T follicular helper cell (primary cell): ENCODE data around the gene SLC25A23.

ENCODE experiments used
- DNase-seq: peaks from one replicate; pipeline ENCODE4 v3.0.0-alpha.2; 2020; ENCODE audit warnings: low read depth

Gene SLC25A23

GRCh38 chr19:6481541-6482342 lies 22.1 kb upstream of the SLC25A23 start, which contains the start of gene DENND1C:
TSS of gene DENND1C (minus strand) at chr19:6481787. CDS start at chr19:6481695, 92 bp downstream.
- DNase-seq, result peak; percentile 37

GRCh38 chr19:6480848-6481415 lies 21.3 kb upstream of the SLC25A23 start:
- DNase-seq, result no peak

- DNase-seq, result no peak
Measured at GRCh38 chr19:6479836-6480398, 20.3 kb upstream of the SLC25A23 start.

DNA sequence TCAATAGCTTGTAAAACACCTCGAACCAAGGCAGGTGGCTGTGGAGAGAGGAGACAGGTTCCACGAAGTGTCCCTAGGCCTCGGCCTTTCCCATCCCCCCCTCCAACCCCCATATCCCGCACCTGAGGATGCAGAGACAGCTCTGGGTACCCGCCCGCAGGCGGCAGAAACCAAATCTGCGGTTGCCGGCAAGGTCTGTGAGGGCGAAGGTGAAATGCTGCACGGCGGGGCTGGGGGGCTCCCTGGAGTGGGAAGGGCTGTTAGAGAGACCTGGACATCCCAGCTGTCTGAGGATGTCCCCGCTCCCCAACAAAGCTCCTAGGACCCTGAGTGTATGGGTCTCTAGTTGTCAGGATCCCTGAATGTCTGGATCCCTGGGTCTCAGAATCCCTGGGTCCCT lies 19.2 kb upstream of the SLC25A23 start:
- DNase-seq, result no peak

- DNase-seq, result no peak
Measured at GRCh38 chr19:6476896-6477431, 17.4 kb upstream of the SLC25A23 start.

DNA sequence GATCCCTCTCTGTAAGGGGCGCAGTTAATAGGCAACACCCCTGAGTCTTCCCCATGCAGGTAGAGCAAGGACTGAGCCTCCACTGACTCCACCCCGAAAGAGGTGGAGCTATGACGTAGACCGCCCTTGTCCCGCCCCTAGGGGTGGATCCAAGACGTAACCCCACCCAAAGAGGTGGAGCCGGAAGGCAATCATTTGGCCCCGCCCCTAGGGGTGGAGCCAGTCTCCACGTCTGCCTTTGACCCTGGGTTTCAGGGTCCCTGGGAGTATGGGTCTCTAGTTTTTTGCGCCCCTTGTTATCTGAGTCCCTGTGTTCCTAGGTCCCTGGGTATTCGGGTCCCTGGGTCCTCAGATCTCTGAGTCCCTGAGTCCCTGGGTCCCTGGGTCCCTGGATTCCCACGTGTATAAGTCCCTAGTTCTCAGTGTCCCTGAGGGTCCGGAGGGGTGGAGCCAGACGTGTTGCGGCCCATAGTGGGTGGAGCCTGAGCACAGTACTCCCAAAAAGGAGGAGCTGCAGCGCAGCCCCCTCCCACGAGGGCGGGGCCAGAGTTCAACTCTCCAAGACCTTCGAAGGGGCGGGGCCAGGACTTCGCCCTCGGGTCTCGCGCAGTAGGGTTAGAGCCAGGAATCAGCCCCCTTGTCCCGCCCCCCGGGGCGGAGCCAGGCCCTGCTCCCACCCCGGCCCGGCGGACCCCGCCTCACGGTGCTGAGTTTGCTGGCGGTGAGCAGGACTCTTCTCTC lies 16.7 kb upstream of the SLC25A23 start:
- peak; percentile 66 for DNase-seq

DNA sequence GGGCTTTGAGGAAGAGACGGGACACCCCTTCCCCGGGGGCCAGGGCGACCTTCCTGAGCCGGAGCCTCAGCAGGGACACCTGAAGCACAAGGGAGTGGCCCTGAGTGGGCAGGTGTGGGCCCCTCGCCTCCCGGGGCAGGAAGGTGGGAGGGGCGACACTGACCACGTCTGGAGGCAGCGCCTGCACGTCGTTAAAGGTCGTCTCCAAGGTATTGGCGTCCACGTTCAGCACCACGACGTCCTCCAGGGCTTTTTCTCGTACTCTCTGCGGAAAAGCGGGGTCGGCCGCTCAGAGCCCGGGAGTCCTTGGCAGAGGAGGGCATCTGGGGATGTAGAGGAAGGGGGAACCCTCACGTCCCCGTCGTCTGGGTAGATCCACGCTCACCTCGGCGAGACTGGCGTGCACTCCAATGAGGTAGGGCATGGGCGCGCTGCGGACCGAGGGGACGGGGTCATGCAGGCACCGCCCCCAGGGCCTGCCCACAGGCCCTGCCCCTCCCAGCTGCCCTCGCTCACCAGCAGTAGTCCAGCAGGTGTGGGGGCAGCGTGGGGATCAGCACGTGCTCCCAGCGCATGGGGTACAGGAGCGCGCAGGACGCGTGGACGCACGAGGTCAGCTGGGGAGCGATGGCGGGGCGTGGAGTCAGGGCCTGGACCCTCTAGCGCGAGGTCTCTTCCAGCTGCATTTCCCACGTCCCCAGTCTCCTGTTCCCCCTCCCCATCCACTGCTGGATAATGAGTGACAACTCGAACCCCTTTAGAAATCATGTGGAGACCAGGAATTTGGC lies 15.9 kb upstream of the SLC25A23 start:
- no peak for DNase-seq

- no peak for DNase-seq
Measured at GRCh38 chr19:6473647-6474046, 14.1 kb upstream of the SLC25A23 start.

- no peak for DNase-seq
Measured at GRCh38 chr19:6472713-6473112, 13.1 kb upstream of the SLC25A23 start.

GRCh38 chr19:6471076-6471475 lies 11.5 kb upstream of the SLC25A23 start:
- no peak for DNase-seq

DNA sequence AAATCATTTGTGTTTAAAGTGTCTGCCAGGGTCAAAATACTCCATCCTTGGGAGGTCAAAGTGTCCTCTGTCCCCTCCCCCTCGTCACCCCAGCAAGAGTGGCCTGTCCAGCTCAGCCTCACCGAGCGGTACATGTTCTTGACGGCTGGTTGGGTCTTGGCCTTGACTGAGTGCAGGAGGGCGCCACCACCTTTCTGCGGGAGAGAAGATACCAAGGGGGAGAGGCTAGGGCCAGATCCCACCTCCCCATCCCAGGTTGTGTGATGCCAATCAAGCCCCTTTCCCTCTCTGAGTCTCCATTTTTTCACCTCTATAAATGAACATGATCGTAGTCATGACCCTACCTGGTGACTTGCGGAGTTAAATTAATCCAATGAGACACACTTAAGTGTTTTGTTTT lies 10.6 kb upstream of the SLC25A23 start:
- no peak for DNase-seq

DNA sequence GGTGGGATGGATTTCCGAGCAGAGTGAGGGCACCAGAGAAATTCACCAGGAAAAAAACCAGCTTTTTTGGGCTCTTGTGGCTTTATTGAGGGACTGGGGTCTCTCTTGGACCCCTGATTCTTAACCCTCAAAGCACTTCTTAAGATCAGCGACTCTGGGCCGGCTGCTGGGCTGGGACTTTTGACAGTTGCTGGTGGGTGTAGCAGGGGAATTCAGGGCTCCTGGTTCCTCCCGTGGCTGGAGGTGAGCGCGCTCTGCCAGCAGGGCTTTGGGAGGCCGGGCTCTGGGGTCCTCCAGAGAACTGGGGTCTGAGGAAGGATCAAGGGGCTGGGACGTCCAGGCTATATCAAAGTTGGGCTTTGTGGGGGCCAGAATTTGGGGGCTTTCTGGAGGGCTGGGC lies 7.8 kb upstream of the SLC25A23 start:
- no peak for DNase-seq

GRCh38 chr19:6466526-6467248 lies 7.1 kb upstream of the SLC25A23 start:
- no peak for DNase-seq

GRCh38 chr19:6465663-6466062 lies 6.1 kb upstream of the SLC25A23 start:
- DNase-seq, result no peak

GRCh38 chr19:6465006-6465405 lies 5.4 kb upstream of the SLC25A23 start:
- DNase-seq, result no peak

DNA sequence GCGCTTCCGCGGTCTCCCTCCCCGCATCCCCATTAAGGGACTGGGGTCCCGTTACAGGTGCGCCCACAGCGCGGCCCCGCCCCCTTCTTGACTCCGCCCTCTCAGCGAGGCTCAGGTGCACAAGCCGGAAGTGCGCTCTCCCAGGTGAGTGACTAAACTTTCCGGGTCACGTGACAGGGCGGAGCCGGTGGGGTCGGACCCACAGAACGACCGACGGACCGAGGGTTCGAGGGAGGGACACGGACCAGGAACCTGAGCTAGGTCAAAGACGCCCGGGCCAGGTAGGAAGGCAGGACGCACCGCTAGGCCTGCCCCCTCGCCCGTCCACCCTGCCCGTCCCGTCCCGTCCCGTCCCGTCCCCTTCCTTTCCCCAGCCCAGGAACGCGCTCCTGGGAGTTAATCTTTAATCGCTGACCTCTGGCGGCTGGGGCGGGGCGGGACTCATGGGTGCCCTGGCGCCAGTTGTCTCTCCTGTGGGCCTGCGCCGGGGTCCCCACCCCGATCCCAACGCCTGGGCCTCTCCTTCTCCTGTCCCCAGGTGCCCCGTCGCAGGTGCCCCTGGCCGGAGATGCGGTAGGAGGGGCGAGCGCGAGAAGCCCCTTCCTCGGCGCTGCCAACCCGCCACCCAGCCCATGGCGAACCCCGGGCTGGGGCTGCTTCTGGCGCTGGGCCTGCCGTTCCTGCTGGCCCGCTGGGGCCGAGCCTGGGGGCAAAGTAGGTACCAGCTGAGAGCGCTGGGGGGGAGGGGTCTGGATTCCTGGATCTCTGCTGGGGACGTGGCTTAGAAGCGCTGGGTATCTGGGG lies 4.7 kb upstream of the SLC25A23 start, which contains the start of gene CRB3:
Gene CRB3, plus strand, starts transcription at position 202 of the 804 bp plus-strand sequence. Its CDS starts 431 bp downstream, at position 633.
- DNase-seq, result peak; percentile 50

- DNase-seq, result peak; percentile 95
Measured at GRCh38 chr19:6460099-6460884, 700 bp upstream of the SLC25A23 start.

- DNase-seq, result no peak
Measured at GRCh38 chr19:6458695-6459261, 814 bp downstream of the SLC25A23 start.
